MM.1S (cell line): ENCODE results near the gene SHMT2.

Source experiments
- CTCF ChIP-seq: fragments of 300-600 bp; sonication (generic); IDR thresholded peaks from 2 replicates; pipeline ENCODE4 v1.5.1; 2016; ENCODE audit warnings: antibody characterized with exemption, low read length, mixed read lengths
- EZH2 ChIP-seq: fragments of 300-600 bp; sonication (generic); optimal IDR thresholded peaks from 2 replicates; pipeline ENCODE3; 2017; ENCODE audit warnings: low read depth, mild to moderate bottlenecking, antibody characterized with exemption, low read length, mixed read lengths
- EZH2phosphoT487 ChIP-seq: fragments of 300-600 bp; sonication (generic); IDR thresholded peaks from 2 replicates; pipeline ENCODE4 v1.6.1; 2018; ENCODE audit warnings: antibody characterized with exemption, low read length

GRCh38 chr12:57210461-57210860, 19.1 kb upstream of the SHMT2 start:
- TF ChIP-seq CTCF (no peak), EZH2phosphoT487 (no peak), EZH2 (no peak)
